ENCODE measurements around the gene GPR55.

The GPR55 gene

DNA sequence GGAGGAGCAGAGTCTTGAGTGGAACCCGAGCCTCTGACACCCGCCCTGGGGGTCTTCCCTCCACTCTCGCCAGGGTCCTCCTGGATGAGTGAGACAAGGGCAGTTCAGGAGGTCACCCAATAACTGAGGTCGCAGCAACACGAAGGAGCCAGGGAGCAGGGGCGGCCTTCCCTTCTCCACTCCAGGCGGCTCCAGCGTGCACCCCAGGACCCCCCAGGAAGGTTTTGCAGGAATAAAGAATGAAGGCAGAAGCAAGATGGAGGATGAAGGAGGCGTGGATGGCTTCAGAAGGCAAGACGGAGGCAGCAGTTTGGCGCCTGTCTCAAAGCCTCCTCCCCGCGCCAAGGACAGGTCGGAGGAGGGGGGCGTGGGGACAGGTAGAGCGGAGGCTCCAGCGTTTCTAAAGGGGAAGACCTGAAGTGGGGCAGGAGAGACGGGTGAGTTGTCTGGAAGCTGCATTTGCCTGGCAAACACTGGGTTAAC, 60.9 kb downstream of the GPR55 start:
- no peak for TF ChIP-seq CTCF (IDR thresholded peaks at IDR 0.05; ENCODE audit: control insufficient read depth, insufficient read depth, low read depth, low read length, missing control alignments)
- H3K4me3 ChIP-seq (ENCODE audit: control insufficient read depth, low read depth, low read length), result peak overlapping the region; percentile 49
- DNase-seq (ENCODE audit: low read depth), result no peak

DNA sequence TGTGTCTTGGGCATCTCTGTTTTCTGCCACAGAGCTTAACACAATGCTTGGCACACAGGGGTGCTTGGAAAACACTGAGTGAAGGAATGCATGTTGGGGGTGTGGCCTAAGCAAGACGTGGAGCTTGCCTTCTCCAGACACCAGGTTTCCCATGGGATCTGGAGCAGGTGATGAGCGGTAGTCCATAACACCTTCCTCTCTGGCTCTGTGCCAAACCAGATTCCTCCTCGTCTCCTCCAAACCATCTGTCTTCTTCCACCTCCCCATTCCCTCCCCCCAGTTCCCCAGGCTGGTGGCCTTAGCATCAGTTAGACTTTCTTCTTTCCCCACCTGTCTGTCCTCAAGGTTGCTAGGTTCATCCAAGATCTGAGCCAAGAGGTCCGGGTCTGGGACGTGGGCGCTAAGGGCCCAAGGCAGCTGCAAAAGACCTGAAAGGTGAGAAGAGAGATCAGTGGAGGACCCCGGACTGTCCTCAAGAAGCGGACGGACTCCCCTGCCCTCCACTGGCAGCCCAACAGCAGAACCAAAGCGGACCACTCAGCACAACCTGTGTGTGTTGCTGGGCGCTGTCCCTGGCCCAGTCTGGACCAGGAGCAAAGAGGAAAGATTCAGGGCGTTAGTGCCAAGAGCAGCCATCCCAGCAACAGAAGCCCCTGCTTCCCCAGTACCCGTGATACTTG, 61.5 kb downstream of the GPR55 start:
- H3K4me3 ChIP-seq (ENCODE audit: control insufficient read depth, low read depth, low read length), result no peak overlapping the region
- DNase-seq (ENCODE audit: low read depth), result no peak
- TF ChIP-seq CTCF (IDR thresholded peaks at IDR 0.05; ENCODE audit: control insufficient read depth, insufficient read depth, low read depth, low read length, missing control alignments), result no peak

DNA sequence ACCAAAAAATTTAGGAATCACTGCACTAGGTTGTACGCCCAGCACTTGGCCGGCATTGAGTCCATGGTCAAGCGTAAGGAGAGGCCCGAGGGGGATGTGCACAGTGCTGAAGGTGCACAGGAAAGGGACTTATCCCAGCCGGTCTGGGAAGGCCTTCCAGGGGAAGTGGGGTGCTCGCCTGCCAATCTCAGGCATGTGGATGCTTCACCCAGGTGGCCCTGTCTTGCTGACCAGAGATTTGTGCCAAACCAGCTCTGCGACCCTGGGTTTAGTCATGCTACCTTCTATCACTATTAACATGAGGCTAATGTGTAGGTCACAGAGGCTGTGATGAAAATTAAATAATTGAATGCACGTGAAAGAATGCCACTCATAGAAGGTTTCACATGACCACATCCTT, 62.0 kb downstream of the GPR55 start:
- no peak for DNase-seq (ENCODE audit: low read depth)
- TF ChIP-seq CTCF (IDR thresholded peaks at IDR 0.05; ENCODE audit: control insufficient read depth, insufficient read depth, low read depth, low read length, missing control alignments), result no peak
- H3K4me3 ChIP-seq (ENCODE audit: control insufficient read depth, low read depth, low read length), result no peak overlapping the region

- H3K4me3 ChIP-seq (ENCODE audit: control insufficient read depth, low read depth, low read length), result no peak overlapping the region
- no peak for TF ChIP-seq CTCF (IDR thresholded peaks at IDR 0.05; ENCODE audit: control insufficient read depth, insufficient read depth, low read depth, low read length, missing control alignments)
- DNase-seq (ENCODE audit: low read depth), result no peak
Observed at GRCh38 chr2:230862292-230862691, 62.8 kb downstream of the GPR55 start.

DNA sequence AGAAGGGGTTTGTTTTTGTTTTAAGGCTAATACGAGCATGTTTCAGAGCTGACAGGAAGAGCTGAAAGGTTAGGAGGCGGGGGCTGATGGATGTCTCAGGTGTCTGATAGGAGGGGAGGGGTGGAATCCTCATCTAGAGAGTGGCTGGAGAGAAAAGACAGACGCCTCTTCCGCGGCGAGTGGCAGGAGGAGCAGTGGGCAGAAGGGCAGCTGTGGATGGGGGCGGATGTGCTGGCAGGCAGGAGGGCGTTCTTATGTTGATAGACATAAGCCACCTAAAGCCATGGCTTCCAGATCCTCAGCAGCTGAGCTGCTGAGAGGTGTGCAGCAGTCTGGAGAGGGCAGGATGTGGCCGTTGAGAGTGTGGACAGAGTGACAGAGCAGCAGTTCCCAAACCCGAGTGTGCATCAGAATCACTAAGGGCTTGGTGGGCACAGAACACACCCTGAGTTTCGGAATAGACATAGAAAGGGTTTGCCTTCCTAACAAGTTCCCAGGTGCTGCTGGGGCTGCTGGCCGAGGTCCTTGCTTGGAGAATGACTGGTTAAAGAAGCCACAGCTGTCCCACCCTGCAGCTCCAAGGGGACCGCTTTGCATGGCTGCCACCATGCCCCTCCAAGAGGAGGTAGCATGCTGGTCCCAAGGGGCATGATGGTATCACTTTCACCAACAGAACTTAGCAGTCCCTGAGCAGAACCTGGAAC, 63.3 kb downstream of the GPR55 start:
- no peak for DNase-seq (ENCODE audit: low read depth)
- H3K4me3 ChIP-seq (ENCODE audit: control insufficient read depth, low read depth, low read length), result no peak overlapping the region
- TF ChIP-seq CTCF (IDR thresholded peaks at IDR 0.05; ENCODE audit: control insufficient read depth, insufficient read depth, low read depth, low read length, missing control alignments), result no peak
